GM12891 (cell line): ENCODE data around the gene RIMS4.

Source experiments
- PAX5 ChIP-seq: IDR thresholded peaks from 2 replicates; pipeline ENCODE4 v1.6.1; 2011; ENCODE audit warnings: low read length, moderate library complexity, mild to moderate bottlenecking; ENCODE audit not compliant: insufficient read depth, severe bottlenecking
- POLR2A ChIP-seq: IDR thresholded peaks from 2 replicates; pipeline ENCODE4 v1.6.1; 2011; ENCODE audit warnings: low read depth, low read length, control low read depth
- POLR2AphosphoS5 ChIP-seq: IDR thresholded peaks from 2 replicates; pipeline ENCODE4 v1.6.1; 2011; ENCODE audit warnings: low read depth, low read length, control low read depth
- POU2F2 ChIP-seq: IDR thresholded peaks from 2 replicates; pipeline ENCODE4 v1.6.1; 2011; ENCODE audit warnings: low read depth, mild to moderate bottlenecking, control low read depth, low read length, moderate library complexity
- SPI1 ChIP-seq: IDR thresholded peaks from 2 replicates; pipeline ENCODE4 v1.6.1; 2011; ENCODE audit warnings: low read depth, low read length, control low read depth
- TAF1 ChIP-seq: IDR thresholded peaks from 2 replicates; pipeline ENCODE4 v1.6.1; 2011; ENCODE audit warnings: low read depth, low read length, control low read depth

DNA sequence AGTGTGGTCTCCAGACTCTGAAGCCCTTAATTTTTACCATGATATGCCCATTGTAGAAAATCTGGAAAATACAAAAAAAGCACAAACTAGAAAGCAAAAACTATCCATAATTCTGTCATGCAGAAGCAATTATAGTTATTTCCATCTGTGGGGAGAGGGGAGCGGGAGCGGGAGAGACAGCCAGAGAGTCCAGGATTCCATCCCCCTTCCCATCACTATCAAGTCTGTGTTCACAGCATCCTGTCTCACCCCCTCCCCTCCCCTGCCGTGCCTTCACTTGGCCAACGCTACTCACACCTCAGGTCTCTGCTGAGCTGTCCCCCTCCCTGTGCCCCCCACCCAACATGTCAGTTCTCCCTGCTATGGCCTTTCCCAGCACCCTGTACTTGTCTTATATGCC lies 14.5 kb downstream of the RIMS4 start:
- TF ChIP-seq POLR2AphosphoS5 (no peak), POLR2A (no peak), TAF1 (no peak), POU2F2 (no peak), SPI1 (no peak), PAX5 (no peak)
